ENCODE results near the gene XAGE1A.
"Not testable (repeated sequence)": the region's sequence is repeated elsewhere in the genome, so short reads cannot be mapped to it uniquely, and the experiment has no call there.

XAGE1A gene

GRCh38 chrX:52495545-52496418 lies at the start of gene XAGE1A:
TSS of gene XAGE1A (plus strand) at chrX:52495808. CDS start at chrX:52497362, 1,554 bp downstream.
- not testable (repeated sequence) for DNase-seq

GRCh38 chrX:52452031-52452430 lies 43.6 kb upstream of the XAGE1A start:
- DNase-seq: not testable (repeated sequence)

GRCh38 chrX:52471301-52471700 lies 24.3 kb upstream of the XAGE1A start:
- DNase-seq: not testable (repeated sequence)

GRCh38 chrX:52496419-52496772 lies 788 bp downstream of the XAGE1A start:
- not testable (repeated sequence) for DNase-seq

- not testable (repeated sequence) for DNase-seq
These were observed 5.8 kb downstream of the XAGE1A start for GRCh38 chrX:52501362-52501761.

GRCh38 chrX:52504551-52504950 lies 8.9 kb downstream of the XAGE1A start:
- DNase-seq: no peak

- no peak for DNase-seq
These were observed 11.7 kb downstream of the XAGE1A start for GRCh38 chrX:52507331-52507730.

GRCh38 chrX:52509916-52510315 lies 14.3 kb downstream of the XAGE1A start:
- no peak for DNase-seq

- not testable (repeated sequence) for DNase-seq
These were observed 15.5 kb downstream of the XAGE1A start for GRCh38 chrX:52511126-52511525.

- DNase-seq: not testable (repeated sequence)
These were observed 20.7 kb downstream of the XAGE1A start for GRCh38 chrX:52516110-52516986.

- DNase-seq: not testable (repeated sequence)
These were observed 21.3 kb downstream of the XAGE1A start, which contains the start of gene XAGE1B for GRCh38 chrX:52516987-52517325. TSS of gene XAGE1B (minus strand) at chrX:52517063. CDS start at chrX:52515527, 1,536 bp downstream.

- DNase-seq: not testable (repeated sequence)
These were observed 45.4 kb downstream of the XAGE1A start for GRCh38 chrX:52541051-52541450.

- DNase-seq: no peak
These were observed 46.7 kb downstream of the XAGE1A start for GRCh38 chrX:52542311-52542710.

- no peak for DNase-seq
These were observed 48.7 kb downstream of the XAGE1A start for GRCh38 chrX:52544147-52544840.

- DNase-seq: not testable (repeated sequence)
These were observed 53.2 kb downstream of the XAGE1A start for GRCh38 chrX:52548769-52549168.

Measured in CD4-positive, alpha-beta T cell treated with Interleukin-17A for 1 hour (primary cell).